ENCODE measurements around the gene COL15A1. TPM values are rescaled to one million over a fixed set of nuclear protein-coding genes. Genes with fewer than 3 reads are reported as not detected.
A peak's percentile ranks its signal among the peaks of the same experiment; 100 is the strongest.

The COL15A1 gene
- total and polyA plus RNA-seq, 2 of the 8 experiments (the other 6 are each of a cell fraction or from before 2014, with no cell fraction given): 0.12 to 0.15 TPM

GRCh38 chr9:98906273-98907040 is 37.2 kb upstream of the COL15A1 start:
- peak in 1 of 2 experiments; percentile 29 for DNase-seq (ENCODE audit: low read depth in 1 of 2, low spot score in 2 of 2)
- no peak overlapping the region for H2BK5ac ChIP-seq (ENCODE audit: low read depth, low read length)
- TF ChIP-seq RAD21 (IDR thresholded peaks at IDR 0.05 in 1 of 2, conservative IDR thresholded peaks at IDR 0.05 in 1 of 2; ENCODE audit: low read depth in 2 of 2, low read length in 2 of 2): no peak
- no peak for TF ChIP-seq KDM4A (IDR thresholded peaks at IDR 0.05; ENCODE audit: low read depth, low read length, severe bottlenecking)
- TF ChIP-seq KDM1A (IDR thresholded peaks at IDR 0.05; ENCODE audit: borderline replicate concordance, low read length): no peak
- no peak for TF ChIP-seq NANOG (IDR thresholded peaks at IDR 0.05; ENCODE audit: insufficient read depth, low read depth, low read length, poor library complexity, severe bottlenecking)
- no peak for TF ChIP-seq GABPA (IDR thresholded peaks at IDR 0.05; ENCODE audit: borderline replicate concordance, insufficient read depth, low read length)
- TF ChIP-seq SIX5 (IDR thresholded peaks at IDR 0.05; ENCODE audit: low read depth, low read length): no peak
- TF ChIP-seq SIN3A (conservative IDR thresholded peaks at IDR 0.05 in 1 of 2, IDR thresholded peaks at IDR 0.05 in 1 of 2; ENCODE audit: low read depth in 1 of 2, low read length in 2 of 2): no peak
- no peak for TF ChIP-seq EZH2 (IDR thresholded peaks at IDR 0.05; ENCODE audit: low read depth, low read length, severe bottlenecking)
- no peak for TF ChIP-seq TCF12 (IDR thresholded peaks at IDR 0.05; ENCODE audit: low read depth, low read length)
- no peak for TF ChIP-seq CBX5 (IDR thresholded peaks at IDR 0.05; ENCODE audit: low read depth, low read length)
- TF ChIP-seq HDAC6 (IDR thresholded peaks at IDR 0.05; ENCODE audit: low read depth, low read length): no peak

More at GRCh38 chr9:98906273-98907040, 37.2 kb upstream of the COL15A1 start:
- no peak overlapping the region for H3K14ac ChIP-seq (ENCODE audit: insufficient read length)
- no peak overlapping the region for H3K56ac ChIP-seq (replicated peaks; ENCODE audit: insufficient read length, low read depth, low read length)
- H3K9me3 ChIP-seq (ENCODE audit: insufficient read depth in 2 of 2, low read depth in 1 of 2, low read length in 1 of 2): no peaks in the 10 kb centered on the region
- no peaks in the 10 kb centered on the region for H3K79me2 ChIP-seq (ENCODE audit: control insufficient read depth in 1 of 2, insufficient read depth in 2 of 2, low read length in 2 of 2)
- H3K4me1 ChIP-seq (replicated peaks in 1 of 4; ENCODE audit: control insufficient read depth in 3 of 4, insufficient read depth in 4 of 4, low read length in 3 of 4): no peaks in the 10 kb centered on the region; a peak in 2 of 7 replicates
- H4K20me1 ChIP-seq (replicated peaks in 1 of 2; ENCODE audit: control insufficient read depth in 1 of 2, insufficient read depth in 2 of 2, low read length in 2 of 2): no peaks in the 10 kb centered on the region
- no peak overlapping the region for H2AK5ac ChIP-seq (ENCODE audit: low read depth, low read length)
- H4K91ac ChIP-seq (replicated peaks; ENCODE audit: insufficient read length, low read length): no peak overlapping the region
- no peak overlapping the region for H3K18ac ChIP-seq (ENCODE audit: extremely low read depth, low read length)
- H2BK15ac ChIP-seq (ENCODE audit: low read length): no peak overlapping the region
- CTCF ChIA-PET (ENCODE audit: partially characterized antibody): interaction anchor here (0.6 to 1.5 kb wide), 8 partner anchors 12 to 1180 kb away, joined by 3 to 4 read pairs (median 3); no protein-coding TSS in a partner anchor
- no peak overlapping the region for H4K8ac ChIP-seq (ENCODE audit: extremely low read depth, insufficient read depth, low read length)
- H3K27ac ChIP-seq (ENCODE audit: low read depth, low read length): no peak overlapping the region
- H3K23ac ChIP-seq (ENCODE audit: insufficient read length): no peak overlapping the region
- no peak overlapping the region for H3K4ac ChIP-seq (replicated peaks; ENCODE audit: insufficient read length, low read depth, low read length)
- H2BK120ac ChIP-seq (replicated peaks; ENCODE audit: low read depth, low read length): no peak overlapping the region
- no peak overlapping the region for H2BK12ac ChIP-seq (ENCODE audit: low read depth, low read length)
- no peaks in the 10 kb centered on the region for H3K79me1 ChIP-seq (ENCODE audit: low read depth, low read length)
- H3K27me3 ChIP-seq (replicated peaks in 1 of 4; ENCODE audit: control insufficient read depth in 3 of 4, extremely low read depth in 1 of 4, insufficient read depth in 3 of 4, low read length in 3 of 4): no peaks in the 10 kb centered on the region
- no peak overlapping the region for H4K5ac ChIP-seq (ENCODE audit: insufficient read length, low read depth, low read length)
- no peak overlapping the region for H3K4me2 ChIP-seq (ENCODE audit: insufficient read depth in 1 of 2, low read depth in 2 of 2, low read length in 2 of 2)
- 0 out of 2 replicates have a peak, but pooled peaks cover 1% of the 10 kb centered on the region for H3K23me2 ChIP-seq (ENCODE audit: low read depth, low read length)
- H2AFZ ChIP-seq (ENCODE audit: low read length): no peak overlapping the region
- 92% methylated on average over 8 of the region's 8 CpGs; no CpG with 5 or more reads in 1 of the 2 experiments for WGBS, 2 experiments (ENCODE audit: extremely low coverage in 1 of 2, insufficient coverage in 1 of 2, insufficient read length in 1 of 2, insufficient replicate concordance in 2 of 2, low coverage in 1 of 2, low lambda C conversion rate in 2 of 2, missing lambda C conversion rate in 1 of 2)
- POLR2A ChIA-PET (ENCODE audit: partially characterized antibody): no interaction called here
- no peak overlapping the region for H3K9ac ChIP-seq (replicated peaks in 1 of 4; ENCODE audit: extremely low read depth in 1 of 4, low read depth in 3 of 4, low read length in 3 of 4)
- H3K4me3 ChIP-seq (ENCODE audit: extremely low read depth in 1 of 4, insufficient read depth in 2 of 4, low read depth in 3 of 4, low read length in 4 of 4): no peak overlapping the region
- FAIRE-seq: no peak
- H2BK20ac ChIP-seq (ENCODE audit: low read length): no peak overlapping the region
- no peaks in the 10 kb centered on the region for H3K36me3 ChIP-seq (ENCODE audit: control insufficient read depth in 2 of 4, insufficient read depth in 4 of 4, low read length in 3 of 4)

Data from H1 (cell line).